Measurements from ENCODE around the gene PTPRM.
A peak's percentile ranks its signal among the peaks of the same experiment; 100 is the strongest.
"Not testable (repeated sequence)": the region's sequence is repeated elsewhere in the genome, so short reads cannot be mapped to it uniquely, and the experiment has no call there.

The PTPRM gene

DNA sequence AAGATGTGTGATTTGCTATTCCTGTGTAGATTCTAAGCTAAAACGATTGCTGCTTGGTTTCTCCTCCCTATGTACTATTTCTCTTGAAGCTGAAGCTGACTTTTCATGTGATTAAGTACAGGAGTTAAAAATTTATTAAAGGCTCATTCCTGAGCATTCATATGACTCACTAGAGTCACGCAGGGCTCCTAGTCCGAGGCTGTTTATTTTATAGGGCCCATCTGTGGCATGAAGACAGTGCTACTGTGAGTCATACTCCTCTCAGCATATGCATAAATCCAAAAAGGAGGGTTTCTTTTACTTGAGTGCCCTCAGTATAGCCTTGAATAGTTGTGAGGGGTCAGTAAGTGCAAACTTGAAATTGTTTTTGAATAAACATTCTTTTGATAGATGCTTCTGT is 378.8 kb downstream of the PTPRM start:
- DNase-seq (ENCODE audit: low spot score), result no peak

DNA sequence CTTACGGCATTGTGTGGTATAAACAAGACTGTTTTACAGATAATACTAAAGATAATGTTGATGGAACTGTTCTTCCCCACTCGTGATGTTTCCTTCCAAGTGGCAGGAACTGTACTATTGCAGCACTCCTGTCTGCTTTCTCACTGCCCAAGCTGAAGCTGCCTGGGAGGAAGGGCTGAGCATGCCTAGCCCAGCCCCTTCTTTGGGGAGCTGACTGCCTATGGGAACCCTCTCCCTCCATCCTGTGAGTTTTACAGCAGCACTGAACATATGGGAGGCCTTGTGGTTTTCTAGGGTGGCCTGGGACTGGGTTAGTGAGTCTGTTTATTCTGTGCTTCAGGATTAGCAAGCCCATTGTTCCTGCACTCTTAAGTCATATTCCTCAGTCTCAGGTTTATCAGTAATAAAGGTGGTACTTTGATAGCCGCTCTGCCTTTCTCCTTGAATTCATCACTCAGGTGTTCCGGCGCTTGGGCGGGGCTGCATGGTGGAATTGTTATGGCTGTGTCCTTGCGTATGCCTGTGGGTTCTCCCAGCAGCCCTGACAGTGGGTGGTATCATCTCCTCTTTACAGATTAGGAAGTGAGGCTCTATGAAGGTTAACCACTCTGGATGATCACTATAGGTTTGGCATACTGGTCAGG is 379.7 kb downstream of the PTPRM start:
- peak; percentile 28 for DNase-seq (ENCODE audit: low spot score)

DNA sequence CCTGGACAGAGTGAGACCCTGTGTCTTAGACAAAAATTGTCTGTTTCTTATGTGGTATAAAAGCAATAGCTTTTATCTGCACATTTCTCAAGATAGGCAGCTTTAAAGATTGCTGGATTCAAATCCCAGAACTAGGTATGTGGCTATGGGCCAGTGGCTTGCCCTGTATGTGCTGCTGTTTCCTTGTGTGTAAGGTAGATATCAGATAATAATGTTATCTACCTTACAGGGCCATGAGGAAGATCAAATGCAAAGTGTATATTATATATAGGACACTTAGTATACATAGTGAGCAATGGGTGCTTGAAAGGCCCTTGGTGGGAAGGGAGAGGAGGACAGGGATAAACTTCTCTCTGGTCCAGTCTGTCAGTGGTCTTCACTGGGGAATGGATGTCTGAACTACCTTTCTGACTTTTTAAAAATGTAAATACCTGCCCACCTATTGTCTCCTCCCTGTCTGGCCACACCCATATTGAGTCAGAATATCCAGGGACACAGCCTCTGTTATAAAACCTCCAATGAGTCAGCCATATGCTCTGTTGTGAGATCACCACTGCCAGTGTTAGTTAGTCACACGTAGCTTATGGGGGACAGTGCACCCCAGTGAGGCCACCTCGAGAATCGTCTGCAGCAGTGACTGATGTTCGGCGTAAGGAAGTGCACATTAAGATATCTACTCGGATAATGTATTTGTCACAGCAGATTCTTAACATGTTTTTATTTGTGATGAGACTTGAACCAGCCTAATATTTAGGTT is 383.4 kb downstream of the PTPRM start:
- peak; percentile 15 for DNase-seq (ENCODE audit: low spot score)

DNA sequence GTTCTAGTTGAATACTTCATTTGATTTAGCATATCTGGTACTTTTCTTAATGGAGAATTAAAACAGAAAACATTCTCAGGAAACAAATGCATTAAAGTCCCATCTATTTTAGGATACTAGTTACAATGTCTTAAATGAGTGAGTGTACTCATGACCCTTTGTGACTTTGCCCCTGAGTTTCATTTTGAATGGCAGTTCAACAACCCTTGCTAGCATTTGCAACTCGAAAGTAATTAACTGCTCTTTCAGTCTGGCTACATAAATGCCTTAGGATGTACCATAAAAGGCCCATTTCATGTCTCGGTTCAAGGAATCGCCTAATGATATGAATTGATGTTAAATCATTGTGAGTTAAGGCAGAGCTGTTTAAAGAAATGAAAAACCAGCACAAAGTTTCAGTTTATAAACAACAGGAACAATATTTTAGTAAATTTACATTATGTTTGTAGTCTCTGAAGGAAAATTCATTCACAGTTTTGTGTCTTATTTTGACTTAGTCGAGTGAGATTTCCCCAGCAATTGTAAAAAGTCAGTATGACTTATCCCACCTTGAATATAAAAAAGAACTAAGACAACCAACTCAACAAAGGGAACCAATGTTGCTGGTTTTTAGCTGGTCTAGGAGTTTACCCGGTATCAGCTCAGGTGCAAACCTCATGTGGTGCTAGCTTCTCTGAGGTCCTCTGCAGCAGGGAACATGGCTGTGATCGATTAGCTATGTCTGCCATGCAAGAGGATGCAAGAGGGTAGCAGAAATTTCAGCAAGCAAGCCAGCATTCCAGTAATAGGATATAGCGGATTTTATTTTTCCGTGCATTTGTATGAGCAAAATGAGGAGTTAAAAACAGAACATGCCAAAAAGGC is 386.2 kb downstream of the PTPRM start:
- DNase-seq (ENCODE audit: low spot score), result no peak

DNA sequence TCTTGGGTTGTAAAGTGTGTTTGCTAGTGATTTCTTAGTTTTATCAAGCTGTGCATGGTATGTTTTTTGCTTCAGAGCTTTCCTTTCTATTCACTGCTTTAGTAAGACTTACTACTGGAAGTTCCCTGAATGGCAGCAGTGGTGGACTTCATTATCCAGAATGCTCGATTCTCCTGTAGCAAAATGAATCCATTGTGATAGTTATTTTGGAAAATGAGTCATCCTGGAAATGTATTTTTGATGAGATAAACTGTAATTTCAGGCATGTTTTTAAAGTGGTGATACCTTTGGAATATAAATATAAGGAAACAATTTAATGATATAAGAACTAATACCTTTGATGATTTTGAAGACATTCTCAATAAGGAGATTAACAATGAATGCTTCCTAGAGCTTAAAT is 387.1 kb downstream of the PTPRM start:
- no peak for DNase-seq (ENCODE audit: low spot score)

DNA sequence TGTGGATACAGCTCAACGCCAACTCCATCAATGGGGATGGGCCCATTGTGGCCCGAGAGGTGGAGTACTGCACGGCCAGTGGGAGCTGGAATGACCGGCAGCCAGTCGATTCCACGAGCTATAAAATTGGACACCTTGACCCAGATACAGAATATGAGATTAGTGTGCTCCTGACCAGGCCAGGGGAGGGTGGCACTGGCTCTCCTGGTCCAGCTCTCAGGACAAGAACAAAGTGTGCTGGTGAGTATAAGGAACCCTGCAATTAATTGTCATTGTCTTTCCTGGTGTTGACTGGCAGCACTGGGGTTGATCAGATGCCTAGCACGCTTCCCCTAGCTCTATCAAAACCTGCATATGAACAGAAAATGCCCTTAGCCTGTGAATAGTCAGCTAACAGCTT is 388.1 kb downstream of the PTPRM start:
- no peak for DNase-seq (ENCODE audit: low spot score)

DNA sequence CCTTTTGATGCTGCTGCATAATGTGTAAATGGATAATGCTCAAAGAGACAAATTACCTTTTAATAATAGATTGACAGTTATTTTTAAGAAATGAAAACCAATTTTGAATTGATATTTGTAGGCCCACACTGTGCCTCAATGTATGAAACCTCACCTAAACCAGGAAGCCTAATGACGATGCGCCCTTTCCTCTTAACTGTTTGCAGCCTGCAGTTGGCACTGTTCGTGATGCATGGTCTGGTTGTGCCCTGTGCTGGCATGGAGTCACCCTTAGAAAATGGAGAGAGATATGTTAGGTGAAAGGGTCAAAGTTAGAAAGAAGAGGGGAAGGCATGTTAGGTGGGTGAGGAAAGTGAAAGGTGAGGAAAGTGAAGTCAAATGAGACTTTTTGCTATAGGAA is 390.2 kb downstream of the PTPRM start:
- no peak for DNase-seq (ENCODE audit: low spot score)

DNA sequence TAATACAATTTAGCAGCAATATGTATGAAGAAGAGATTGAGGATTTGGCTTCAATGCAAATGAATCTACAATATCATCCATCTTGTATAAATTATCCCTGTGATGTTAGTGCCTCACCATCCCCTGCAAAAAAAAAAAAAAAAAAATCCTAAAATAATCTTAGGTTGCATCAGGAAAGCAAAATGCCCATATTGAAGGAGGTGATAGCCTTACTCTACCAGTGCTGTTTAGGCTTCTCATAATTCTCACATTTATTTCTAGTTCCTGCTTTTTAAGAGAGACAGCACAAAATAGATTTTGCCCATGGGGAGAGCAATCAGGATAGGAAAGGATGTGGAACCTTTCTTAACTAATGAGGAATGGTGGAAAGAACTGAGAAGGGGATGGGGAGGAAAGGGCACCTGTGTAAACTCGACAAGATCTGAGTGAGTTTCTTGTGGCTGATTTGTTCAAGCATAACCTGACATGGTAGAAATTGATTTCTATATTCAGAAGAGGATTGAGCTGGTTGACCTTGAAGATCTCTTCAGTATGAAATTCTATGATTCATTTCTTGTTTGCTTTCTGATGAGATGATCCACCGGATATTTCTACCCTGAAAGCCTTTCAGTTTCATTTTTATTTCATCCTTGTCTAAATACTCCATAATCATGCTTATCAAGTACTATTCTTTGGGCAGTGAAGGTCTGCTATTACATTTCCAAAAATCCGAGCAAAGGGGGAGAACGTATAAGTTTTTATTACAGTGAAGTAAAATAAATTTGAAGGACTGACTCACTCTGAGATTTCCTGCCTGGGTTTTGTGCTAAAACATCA is 391.2 kb downstream of the PTPRM start:
- DNase-seq (ENCODE audit: low spot score), result no peak

DNA sequence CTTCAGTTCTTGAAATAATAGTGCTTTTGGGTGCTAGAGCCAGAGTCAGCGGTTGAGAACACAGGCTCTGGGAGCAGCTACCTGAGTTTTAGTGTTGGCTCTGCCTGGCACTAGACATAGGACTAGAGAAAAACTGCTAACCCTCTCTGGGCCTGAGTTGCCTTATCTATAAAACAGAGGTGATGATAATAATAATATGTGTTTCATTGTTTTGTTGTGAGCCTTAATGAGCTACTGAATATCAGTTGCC is 391.7 kb downstream of the PTPRM start:
- no peak for DNase-seq (ENCODE audit: low spot score)

DNA sequence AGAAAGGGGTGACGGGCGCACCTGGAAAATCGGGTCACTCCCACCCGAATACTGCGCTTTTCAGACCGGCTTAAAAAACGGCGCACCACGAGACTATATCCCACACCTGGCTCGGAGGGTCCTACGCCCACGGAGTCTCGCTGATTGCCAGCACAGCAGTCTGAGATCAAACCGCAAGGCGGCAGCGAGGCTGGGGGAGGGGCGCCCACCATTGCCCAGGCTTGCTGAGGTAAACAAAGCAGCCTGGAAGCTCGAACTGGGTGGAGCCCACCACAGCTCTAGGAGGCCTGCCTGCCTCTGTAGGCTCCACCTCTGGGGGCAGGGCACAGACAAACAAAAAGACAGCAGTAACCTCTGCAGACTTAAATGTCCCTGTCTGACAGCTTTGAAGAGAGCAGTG is 399.6 kb downstream of the PTPRM start:
- not testable (repeated sequence) for DNase-seq (ENCODE audit: low spot score)

DNA sequence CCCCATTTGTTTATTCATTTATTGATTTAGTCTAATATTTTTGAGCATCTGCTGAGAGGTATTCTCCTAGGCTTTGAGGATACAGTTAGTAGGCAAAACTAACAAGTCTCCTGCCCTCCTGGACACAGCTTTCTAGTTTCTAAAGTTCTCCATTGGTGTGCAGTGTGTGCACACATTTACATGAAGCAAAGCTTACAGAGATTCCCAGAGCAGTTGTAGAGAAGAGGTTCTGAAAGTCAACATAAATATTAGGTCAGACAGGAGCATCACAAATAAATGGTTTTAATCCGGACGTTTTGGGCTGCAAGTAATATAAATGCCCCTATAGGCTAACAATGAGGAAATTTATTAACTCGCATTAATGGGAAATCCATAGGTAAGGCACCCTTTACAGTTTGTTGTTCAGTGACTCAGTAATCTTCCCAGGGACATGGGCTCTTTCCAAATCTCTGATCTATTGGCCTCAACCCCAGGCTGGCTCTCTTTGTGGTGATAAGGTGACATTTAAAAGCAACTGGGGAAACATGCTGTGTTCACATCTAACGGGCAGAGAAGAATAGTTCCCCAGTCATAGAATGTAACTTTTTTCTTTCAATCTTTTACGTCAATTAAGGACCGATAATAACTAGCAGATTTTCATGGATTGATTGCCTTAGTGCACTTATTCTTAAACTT is 407.2 kb downstream of the PTPRM start:
- DNase-seq (ENCODE audit: low spot score), result no peak

DNA sequence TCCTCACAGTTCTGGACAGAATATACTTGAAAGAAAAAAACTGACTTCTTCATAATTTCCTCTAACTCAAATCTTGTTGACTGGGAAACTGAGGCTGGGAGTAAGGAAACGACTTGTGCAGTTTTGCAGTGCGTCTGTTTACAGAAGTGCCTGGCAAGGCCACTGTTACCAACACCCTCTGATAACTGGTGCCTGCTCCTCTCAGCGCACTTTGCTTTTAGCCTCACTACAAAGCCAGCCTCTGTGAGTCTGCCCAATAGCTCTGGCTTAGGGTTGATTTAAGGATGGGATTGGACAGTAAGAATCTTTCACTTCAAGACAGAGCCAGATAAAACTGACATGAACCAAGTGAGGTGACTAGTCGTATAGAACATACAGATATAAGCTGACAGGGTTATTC is 410.8 kb downstream of the PTPRM start:
- DNase-seq (ENCODE audit: low spot score), result no peak

DNA sequence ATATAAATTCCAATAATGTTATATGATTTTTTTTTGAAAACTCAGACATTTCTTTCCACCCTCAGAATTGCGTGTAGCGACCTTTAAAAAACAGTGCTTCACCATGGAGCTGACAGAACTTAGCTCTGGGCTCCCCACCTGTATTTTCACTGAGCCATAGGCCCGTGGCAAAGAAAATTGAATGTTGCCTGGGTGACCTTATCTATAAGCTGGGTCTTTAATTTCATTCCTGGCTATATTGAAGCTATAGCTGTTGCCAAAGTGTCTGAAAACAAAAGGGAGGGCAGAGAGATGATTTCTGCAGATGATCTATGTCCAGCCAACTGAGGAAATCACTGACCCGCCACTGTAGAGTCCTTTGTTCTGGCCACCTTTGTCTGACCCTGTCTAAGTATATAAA is 411.7 kb downstream of the PTPRM start:
- DNase-seq (ENCODE audit: low spot score), result no peak

DNA sequence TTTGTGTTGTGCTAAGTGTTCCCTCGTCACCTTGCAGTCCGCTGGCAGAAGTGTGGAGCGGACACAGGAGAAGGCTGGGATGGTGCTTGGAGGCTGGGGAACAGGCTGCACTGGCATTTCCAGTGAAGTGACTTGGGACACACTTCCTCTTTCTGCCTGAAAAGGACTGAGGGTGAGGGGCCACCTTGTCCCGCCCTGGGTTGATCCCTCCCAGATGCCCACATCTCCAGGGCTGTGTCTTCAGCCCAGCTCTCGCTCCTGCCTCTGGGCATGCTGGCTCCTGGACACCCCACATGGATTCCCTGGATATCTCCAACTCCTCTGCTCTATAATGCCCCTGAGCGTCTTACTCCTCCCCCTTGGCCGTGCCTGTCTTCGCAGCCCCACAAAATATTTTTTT is 412.6 kb downstream of the PTPRM start:
- DNase-seq (ENCODE audit: low spot score), result no peak

DNA sequence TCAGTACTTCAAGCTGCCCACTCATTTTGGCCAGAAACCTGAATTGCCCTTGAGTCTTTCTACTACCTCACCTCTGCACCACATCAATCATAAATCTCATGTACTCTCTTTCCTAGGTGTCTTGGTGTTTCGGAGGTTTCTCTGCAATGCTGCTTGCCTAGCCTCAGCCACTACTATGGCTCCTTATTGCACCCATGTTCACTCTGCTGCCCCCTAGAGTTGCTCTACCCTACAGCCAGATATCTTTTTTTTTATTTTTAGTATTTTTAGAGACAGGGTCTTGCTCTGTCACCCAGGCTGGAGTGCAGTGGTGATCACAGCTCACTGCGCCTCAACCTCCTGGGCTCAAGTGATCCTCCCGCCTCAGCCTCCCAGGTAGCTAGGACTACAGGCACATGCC is 413.0 kb downstream of the PTPRM start:
- DNase-seq (ENCODE audit: low spot score), result no peak

DNA sequence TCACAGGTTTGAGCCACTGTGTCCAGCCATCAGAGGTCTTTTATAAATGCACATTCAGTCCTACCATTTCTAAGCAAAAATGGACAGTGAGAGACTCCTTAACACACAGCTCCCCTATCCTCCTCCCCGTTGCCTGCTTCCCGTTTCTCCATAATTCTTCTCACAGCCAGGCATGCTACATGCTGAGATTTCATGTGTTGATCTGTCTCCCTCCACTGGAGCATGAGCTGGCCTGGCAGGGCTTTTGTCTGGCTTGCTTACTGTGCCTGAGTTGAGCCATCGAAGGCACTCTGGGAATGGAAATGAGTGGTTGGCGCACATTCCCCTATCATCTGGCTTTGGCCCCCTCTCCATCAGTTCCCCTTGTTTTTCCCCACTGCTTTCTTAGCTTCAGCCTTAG is 413.5 kb downstream of the PTPRM start:
- DNase-seq (ENCODE audit: low spot score), result no peak

DNA sequence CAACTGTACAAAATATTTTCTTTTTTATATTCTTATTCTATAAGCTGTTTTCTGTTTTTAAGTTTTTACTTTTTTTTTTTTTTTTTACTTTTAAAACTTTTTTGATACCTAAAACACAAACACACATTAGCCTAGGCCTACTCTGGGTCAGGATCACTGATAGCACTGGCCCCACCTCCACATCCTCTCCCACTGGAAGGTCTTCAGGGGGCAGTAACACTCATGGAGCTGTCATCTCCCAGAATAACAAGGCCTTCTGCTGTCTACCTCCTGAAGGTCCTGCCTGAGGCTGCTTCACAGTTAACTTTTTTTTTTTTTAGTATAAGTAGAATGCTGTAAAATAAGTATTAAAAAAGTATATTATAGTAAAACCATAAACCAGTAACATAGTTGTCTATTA is 415.1 kb downstream of the PTPRM start:
- DNase-seq (ENCODE audit: low spot score), result no peak

DNA sequence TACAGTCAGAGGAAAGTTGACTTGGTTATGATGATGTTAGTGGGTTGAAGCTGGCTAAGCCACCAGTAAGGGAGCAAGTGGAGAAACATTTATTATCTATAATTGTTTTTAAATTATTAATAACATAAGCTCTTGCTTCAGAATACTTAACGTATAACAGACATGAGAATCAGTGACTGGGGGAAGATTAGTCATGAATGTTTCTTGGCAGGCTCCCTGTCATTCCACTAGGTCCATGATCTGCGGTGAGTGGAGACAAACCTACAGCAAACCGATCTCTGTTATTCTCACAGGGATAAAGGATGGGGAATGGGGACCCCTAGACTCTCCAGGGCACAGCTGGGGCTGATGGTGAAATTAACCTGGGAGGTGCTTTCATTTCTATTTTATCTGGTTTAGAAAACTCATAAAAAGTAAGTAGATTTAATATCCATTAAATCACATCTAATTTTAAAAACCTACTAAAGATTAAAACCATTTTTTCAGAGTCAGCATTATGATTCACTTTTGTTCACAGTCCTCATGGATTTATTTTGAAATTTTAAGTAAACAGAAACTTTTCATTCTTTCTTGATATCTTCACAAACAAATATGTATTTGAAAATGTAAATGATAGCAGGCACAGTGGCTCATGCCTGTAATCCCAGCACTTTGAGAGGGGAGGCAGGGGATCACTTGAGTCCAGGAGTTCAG is 420.3 kb downstream of the PTPRM start:
- DNase-seq (ENCODE audit: low spot score), result no peak

DNA sequence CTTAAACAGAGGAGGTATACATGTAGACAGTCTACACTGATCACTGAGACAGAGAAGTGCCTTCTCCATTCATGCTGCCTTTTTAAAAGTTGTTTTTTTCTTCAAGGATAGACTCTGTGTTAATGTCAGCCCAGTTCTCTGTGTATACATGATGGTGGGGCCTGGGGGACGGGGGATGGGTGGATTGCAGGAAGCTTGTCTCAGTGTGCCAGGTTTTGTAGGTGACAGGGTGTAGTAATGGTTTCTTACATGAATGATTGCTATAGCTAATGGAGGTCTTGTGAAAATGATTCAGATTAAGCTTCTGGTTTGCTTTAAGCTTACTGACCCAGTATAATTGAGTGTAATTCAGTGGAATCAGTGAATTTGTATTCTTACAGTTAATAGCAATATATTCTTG is 423.6 kb downstream of the PTPRM start:
- DNase-seq (ENCODE audit: low spot score), result no peak

DNA sequence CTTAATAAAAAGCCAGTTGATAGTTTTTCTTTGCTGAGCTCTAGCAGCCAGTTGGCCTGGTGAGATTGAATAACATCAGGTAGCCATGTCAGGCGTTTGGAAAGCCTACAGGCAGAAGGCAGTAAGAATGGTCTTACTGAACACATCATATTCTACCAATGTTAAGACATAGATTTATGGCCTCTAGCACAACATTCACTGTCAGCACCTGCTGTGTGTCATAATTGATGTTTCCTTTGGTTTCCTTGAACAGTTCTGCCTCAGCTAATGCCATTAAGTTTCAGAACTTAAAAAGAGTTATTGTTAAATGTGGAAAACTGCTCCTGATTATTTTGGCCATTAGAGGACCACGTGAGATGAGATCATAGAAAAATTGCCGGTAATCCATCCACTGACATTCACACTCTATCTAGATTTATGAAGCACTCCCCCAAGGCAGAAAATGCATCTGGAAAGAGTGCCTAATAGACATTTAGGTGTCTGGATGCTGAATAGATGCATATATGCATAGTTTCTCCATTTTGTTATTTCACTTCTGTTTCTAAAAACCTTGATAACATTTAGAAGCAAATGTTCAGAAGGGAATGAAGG is 434.7 kb downstream of the PTPRM start:
- no peak for DNase-seq (ENCODE audit: low spot score)

All from CD4-positive, alpha-beta T cell treated with Interleukin-6 at 100 ng/mL for 8 hours (primary cell).